ENCODE measurements around the gene BZW1. TPM values are rescaled to one million over a fixed set of nuclear protein-coding genes. Genes with fewer than 3 reads are reported as not detected.

The BZW1 gene
- total and polyA plus RNA-seq, 2 of the 4 experiments (the other 2 are of a cell fraction): 204 to 268 TPM

- Histone ChIP-seq H3K9ac (ENCODE audit: low read depth, low read length) (peak overlapping the region; percentile 8; the same call in 1 of the 2 replicates), H3K9me1 (ENCODE audit: insufficient read depth, low read length) (peaks cover 14% of the 10 kb centered on the region), H4K20me1 (ENCODE audit: insufficient read depth, low read length) (no peaks in the 10 kb centered on the region; the same call in 1 of the 2 replicates), H2AK5ac (ENCODE audit: low read depth, low read length) (peak overlapping the region; percentile 79), H3K56ac (ENCODE audit: extremely low read depth, insufficient read depth, low read length) (peak overlapping the region; percentile 85), H2AK9ac (replicated peaks; ENCODE audit: low read depth, low read length, poor library complexity) (no peak overlapping the region), H3K4me3 (ENCODE audit: insufficient read depth, low read depth, low read length) (no peak overlapping the region), H3K27ac (ENCODE audit: insufficient read depth, low read length) (peak overlapping the region; percentile 88), H4K5ac (ENCODE audit: low read depth, low read length) (peak overlapping the region; percentile 71; the same call in 1 of the 2 replicates), H2BK120ac (ENCODE audit: low read depth, low read length) (peak overlapping the region; percentile 94), H2BK20ac (ENCODE audit: low read depth, low read length) (peak overlapping the region; percentile 84), H2BK15ac (ENCODE audit: low read depth, low read length) (peak overlapping the region; percentile 49; the same call in 2 of the 3 replicates), H3K4ac (ENCODE audit: low read depth, low read length) (peak overlapping the region; percentile 73; the same call in 1 of the 2 replicates), H3K4me2 (ENCODE audit: low read depth, low read length) (peak overlapping the region; percentile 72), H3K23ac (ENCODE audit: low read depth, low read length) (peak overlapping the region; percentile 86; the same call in 1 of the 2 replicates), H3K18ac (ENCODE audit: low read depth, low read length) (peak overlapping the region; percentile 88; the same call in 1 of the 2 replicates), H2AFZ (replicated peaks; ENCODE audit: low read length, poor library complexity) (no peak overlapping the region), H3K14ac (replicated peaks; ENCODE audit: low read depth, low read length) (peak overlapping the region; percentile 62; the same call in 1 of the 2 replicates), H3K4me1 (ENCODE audit: control insufficient read depth, insufficient read depth, low read length) (peaks cover 12% of the 10 kb centered on the region), H2BK5ac (ENCODE audit: low read depth, low read length, poor library complexity, severe bottlenecking) (peak overlapping the region; percentile 93), H3K36me3 (ENCODE audit: control insufficient read depth, insufficient read depth, low read length) (no peaks in the 10 kb centered on the region), H3K9me3 (ENCODE audit: control insufficient read depth, insufficient read depth, low read length) (no peaks in the 10 kb centered on the region), H4K91ac (ENCODE audit: insufficient read depth, low read depth, low read length) (peak overlapping the region; percentile 69), H4K8ac (ENCODE audit: low read depth in 2 of 2, low read length in 2 of 2) (peak overlapping the region; percentile 58 to 69), H3K79me1 (ENCODE audit: low read depth in 1 of 2, low read length in 2 of 2) (peaks cover 0 to 13% of the 10 kb centered on the region in 2 experiments; a peak in 2 of 4 replicates), H3K27me3 (ENCODE audit: control insufficient read depth, insufficient read depth, low read length) (no peaks in the 10 kb centered on the region)
- peak; percentile 36 for ATAC-seq (ENCODE audit: low read depth)
- BruUV-seq (replicated peaks): no TSS peak
- CTCF ChIA-PET: interaction anchor here (0.6 kb wide), 2 partner anchors 456 to 648 kb away, joined by 3 to 4 read pairs; no protein-coding TSS in a partner anchor
- DNase-seq: peak; percentile 75
- TF ChIP-seq USF2 (IDR thresholded peaks at IDR 0.05; ENCODE audit: low read depth, low read length) (no peak), SMC3 (IDR thresholded peaks at IDR 0.05; ENCODE audit: low read depth, low read length) (no peak), RAD21 (IDR thresholded peaks at IDR 0.05; ENCODE audit: low read length) (no peak), FOS (IDR thresholded peaks at IDR 0.05; ENCODE audit: low read depth, low read length) (peak; percentile 61)
- no CpG with 5 or more reads among the region's 2 CpGs for WGBS, 2 experiments (ENCODE audit: extremely low coverage in 2 of 2, insufficient read length in 1 of 2)
- in situ Hi-C loops (cut with MboI; ENCODE audit: low sequenced_read_pairs) (no loop called here), dilution Hi-C loops (cut with HindIII; ENCODE audit: low sequenced_read_pairs, unreplicated experiment) (no loop called here), intact Hi-C loops (cut with micrococcal nuclease) (loop anchor here (2.0 kb wide), 2 partner anchors 24 to 38 kb away; partner anchors contain the start of gene BZW1)
- POLR2A ChIA-PET (ENCODE audit: unreplicated experiment): interaction anchor here (0.6 kb wide), 1 partner anchor 37 kb away, joined by 12 read pairs; no protein-coding TSS in a partner anchor
Observed at GRCh38 chr2:200786423-200786822, 25.3 kb upstream of the BZW1 start.
